GM19324 (cell line): ENCODE data around the gene TAP2.
A peak's percentile ranks its signal among the peaks of the same experiment; 100 is the strongest.
"Not testable (repeated sequence)": the region's sequence is repeated elsewhere in the genome, so short reads cannot be mapped to it uniquely, and the experiment has no call there.

Source experiments
- ATAC-seq: cut with Tn5 transposase; IDR thresholded peaks from one replicate; pipeline ENCODE4 v1.9.1; 2021; ENCODE audit warnings: mild to moderate bottlenecking, moderate library complexity; ENCODE audit not compliant: unreplicated experiment, low FRiP score

Gene TAP2

DNA sequence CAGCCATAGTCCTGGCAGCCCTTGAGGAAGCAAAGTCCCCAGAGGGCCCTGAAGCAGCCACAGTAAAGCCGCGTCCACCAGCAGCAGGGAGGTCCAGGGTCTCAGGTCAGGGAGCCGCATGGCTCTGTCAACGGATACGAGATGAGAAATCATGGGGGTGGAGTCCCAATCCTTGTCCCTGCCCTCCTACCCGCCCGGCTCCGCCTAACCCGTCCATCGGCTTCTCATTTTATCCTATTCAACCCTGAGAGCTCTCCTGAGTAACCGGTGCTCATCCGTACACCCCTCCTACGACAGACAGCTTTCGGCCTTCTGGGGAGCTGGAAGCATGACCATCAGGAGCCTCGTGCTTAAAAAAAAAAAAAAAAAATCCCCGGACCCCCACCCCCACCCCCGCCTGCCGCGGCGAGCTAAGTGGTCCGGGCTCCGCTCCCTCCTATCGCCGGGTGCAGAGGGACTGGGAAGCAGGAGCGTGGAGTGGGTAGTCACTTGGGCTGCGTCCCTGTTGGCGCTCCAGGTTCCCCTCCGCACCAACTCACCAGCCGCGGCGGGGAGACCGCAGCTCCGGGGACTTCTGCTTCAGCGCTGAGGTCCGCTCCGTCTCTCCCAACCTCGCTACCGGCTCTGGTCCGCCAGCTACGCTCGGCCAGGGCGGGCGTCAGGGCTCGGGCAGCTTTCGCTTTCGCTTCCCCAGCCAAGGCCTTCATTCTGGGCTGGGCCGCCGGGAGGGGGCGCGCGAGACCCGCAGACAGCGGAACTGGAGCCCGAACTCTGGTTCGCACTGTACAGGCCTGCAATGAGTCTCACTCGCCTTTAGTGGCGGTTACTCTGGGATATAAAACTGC, at the start of gene TAP2:
TSS of gene TAP2 (minus strand) at position 626 of the 845 bp plus-strand sequence. CDS start at position 120, 506 bp downstream.
- ATAC-seq, result peak; percentile 76

DNA sequence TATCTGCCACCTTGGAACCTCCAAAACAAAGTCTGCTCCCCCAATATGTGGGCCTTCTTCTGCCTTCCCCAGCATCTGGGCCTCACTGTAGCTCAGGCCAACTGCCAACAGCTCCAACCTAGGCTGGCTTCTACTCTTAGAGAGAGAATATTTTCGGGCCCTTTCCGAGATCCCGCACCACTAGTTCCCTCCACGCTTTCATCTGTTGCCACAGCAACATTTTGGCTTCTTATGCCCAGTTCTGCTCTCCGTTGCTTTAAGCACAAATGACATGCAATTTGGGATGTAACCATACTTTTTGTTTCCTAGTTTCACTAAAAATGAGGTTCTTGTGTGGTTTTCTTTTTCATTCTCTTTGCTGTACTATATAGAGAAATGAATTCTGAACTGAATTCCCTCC, 49.1 kb upstream of the TAP2 start:
- no peak for ATAC-seq

GRCh38 chr6:32886681-32887383, 48.3 kb upstream of the TAP2 start:
- no peak for ATAC-seq

DNA sequence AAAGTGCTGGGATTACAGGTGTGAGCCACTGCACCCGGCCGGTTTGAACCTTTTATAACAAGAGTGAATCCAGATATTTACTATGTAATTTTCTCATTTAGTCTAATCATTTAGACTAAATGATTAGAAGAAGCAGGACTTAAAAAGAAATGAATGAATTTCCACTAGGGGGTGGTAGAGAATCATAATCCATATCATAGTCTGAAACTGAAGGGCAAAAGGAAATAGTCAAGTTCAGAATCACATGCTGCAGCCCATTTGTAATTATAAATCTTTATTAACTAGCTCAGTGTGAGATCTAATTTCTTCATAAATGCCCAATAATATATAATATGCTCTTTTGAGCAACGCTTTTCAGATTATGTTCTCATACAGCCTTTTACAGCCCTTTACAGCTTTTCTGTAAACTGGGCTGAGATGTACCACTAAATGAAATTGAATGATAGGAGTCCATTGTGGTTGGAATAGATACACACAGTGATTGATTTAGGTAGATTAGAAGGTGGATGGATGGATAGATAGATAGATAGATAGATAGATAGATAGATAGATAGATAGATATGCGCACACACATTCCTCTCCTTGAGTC, 47.3 kb upstream of the TAP2 start:
- ATAC-seq, result no peak

- no peak for ATAC-seq
These were observed 45.2 kb upstream of the TAP2 start for GRCh38 chr6:32883789-32884188.

- ATAC-seq, result no peak
These were observed 44.3 kb upstream of the TAP2 start for GRCh38 chr6:32882879-32883250.

GRCh38 chr6:32880962-32881361, 42.4 kb upstream of the TAP2 start:
- ATAC-seq, result not testable (repeated sequence)

- no peak for ATAC-seq
These were observed 41.2 kb upstream of the TAP2 start for GRCh38 chr6:32879691-32880090.

DNA sequence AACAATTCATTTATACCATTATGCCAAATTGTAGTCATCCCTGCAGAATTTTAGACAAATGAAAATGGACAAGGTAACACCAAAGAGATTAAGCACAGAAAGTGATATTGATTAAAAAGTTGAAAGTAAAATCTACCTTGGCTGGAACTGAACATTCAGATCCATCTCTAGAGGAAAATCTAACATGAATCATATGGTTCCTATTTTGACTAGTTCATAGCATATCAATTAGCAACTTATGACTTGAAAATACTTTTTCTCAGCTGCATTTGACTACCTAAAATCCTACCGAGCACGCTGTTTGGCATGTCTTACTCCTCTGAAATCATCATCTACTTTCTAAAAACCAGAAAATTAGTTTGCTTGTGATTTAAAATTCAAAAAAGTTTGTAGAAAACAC, 38.1 kb upstream of the TAP2 start:
- no peak for ATAC-seq

GRCh38 chr6:32873947-32874346, 35.4 kb upstream of the TAP2 start:
- not testable (repeated sequence) for ATAC-seq

DNA sequence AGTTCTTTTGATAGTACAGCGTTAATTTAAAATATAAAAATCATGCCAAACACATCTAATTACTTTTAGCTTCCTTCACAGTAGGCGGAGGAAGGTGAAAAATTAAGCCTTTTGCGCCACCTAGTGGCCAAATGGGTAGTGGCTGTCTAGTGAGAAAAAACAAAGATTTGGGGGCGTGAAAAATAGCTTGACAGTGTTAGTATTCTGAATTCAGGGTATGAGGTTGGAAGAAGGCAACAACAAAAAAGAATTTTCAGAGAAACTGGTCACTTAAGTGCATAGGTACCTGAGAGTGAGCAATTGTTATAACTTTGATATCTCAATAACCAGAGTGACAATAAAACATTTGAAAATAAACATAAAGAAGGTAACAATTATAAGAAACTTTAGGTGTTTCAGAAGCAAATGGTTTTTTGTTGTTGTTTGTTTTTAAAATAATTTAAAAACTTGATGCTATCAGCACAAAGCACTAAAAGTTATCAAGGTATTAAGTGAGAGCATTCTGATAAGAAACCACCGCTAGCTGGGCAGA, 29.8 kb upstream of the TAP2 start:
- ATAC-seq, result no peak

DNA sequence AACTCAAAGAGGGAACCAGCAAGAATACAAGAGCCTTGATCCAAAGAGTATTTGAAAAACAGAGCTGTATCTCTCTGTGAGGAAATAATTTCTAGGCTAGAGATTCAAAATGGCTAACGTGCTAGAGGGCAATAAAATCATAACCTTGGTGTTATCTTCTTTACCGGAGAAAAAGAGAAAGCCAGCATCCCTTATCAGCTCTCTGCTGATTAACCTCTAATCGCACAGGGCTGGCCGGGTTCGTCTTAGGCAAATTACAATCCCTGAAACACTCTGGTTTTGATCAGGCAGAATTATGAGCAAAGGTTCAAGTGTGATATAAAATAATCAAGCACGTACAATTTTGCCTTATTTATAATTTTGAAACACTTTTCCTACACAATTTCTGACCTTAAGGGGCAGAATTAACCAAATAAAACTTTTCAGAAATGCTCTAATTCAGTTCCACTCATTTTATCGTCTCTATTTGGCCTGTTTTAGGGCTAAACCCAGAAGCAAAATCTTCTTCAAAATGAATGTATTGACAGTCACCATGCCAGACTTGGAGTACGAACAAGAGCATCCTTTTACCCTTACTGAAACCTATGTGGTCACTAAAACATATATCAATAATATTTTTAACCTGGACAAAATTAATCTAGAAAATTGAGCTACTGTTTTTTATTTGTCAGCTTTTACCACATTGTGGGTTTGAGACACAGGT, 29.2 kb upstream of the TAP2 start:
- ATAC-seq, result peak; percentile 13

DNA sequence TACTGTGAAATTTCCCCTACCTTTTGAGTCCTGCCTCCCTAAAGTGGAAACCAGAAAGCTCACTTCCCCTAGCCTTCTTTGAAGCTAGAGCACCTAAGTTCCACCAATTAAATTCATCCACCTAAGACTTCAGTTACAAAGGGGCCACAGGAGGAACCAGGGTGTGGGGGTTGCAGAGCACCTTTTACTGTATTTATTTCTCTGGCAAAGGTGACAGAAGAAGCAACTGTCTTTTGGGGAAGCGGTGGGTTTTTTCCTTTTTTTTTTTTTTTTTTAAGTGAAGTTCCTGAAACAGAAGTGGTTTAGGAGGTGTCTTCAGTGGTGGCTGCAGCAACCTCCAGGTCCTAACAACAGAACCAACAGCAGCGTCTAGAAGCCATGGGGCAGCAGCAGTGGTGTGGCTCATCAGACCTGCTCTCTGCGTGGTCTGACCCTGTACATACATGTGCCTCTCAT, 28.5 kb upstream of the TAP2 start:
- peak; percentile 57 for ATAC-seq

DNA sequence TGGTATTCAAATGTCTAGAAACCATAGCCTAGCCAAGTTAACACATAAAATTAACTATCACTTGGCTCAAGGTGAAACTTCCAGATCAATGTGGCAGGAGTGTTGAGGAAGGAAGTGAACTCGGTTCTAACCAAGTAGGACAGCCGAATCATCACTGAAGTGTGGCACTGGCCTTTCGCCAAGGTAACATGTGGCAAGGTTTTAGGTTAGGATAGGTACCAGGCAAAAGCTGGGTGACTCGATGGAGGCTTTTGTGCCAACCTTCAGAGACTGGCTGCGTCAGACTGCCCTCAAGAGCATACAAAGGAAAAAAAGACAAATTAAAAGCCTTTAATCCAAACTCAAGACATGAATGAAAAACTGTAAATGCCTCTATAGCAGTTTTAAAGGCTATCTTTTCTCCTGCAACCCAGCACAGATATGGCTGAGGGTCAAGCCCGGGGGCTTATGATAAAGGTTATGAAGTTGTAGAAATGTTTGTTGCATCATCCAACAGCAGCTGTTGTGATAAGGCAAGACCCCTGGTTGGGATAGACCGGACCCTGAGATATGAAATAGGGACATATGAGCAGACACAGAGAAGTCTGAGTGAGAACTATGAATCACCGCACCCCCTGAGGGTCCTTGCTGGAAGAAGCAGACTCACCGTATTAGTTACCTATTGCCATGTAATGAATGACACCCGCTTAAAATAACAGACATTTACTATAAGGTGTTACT, 27.3 kb upstream of the TAP2 start:
- ATAC-seq, result no peak

- ATAC-seq, result no peak
These were observed 24.2 kb upstream of the TAP2 start for GRCh38 chr6:32862725-32863124.

- no peak for ATAC-seq
These were observed 22.1 kb upstream of the TAP2 start for GRCh38 chr6:32860674-32861073.

- no peak for ATAC-seq
These were observed 19.7 kb upstream of the TAP2 start for GRCh38 chr6:32858194-32858593.

GRCh38 chr6:32857156-32857891, 18.8 kb upstream of the TAP2 start:
- no peak for ATAC-seq

DNA sequence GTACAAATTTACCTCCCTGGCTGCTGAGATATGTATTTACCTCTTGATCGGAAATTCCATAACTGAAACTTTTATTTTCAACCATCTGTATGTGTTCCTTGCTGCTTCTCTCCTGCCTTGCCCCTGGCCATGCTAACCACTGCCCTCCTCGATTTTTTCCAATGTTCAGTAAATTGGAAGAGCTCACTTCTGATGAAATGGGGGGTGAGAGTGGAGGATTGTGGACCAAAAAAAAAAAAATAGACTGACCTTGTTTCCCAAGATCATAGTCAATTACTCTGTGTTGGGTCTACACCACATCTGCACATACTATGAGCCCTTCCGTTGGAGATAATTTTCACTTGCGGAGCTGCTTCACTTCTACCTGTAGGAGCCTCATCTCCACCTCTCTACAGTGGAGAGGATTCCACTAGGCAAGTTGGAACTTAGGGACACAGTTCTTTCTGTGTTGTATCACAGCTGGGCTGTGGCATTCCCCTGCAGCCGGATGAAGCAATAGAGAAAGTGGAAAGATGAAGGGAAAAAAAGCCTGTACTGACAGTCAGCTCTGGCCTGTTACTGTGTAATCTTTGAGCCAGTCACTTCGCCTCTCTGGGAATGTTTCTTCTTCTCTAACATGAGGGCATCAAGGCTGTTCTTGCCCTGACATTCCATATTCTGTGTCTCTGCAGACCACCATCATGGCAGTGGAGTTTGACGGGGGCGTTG, 17.1 kb upstream of the TAP2 start:
- no peak for ATAC-seq
